ENCODE results near the gene ATM.
A peak's percentile ranks its signal among the peaks of the same experiment; 100 is the strongest.

Gene ATM

GRCh38 chr11:108222574-108223347 lies at the start of gene ATM, which contains the start of gene NPAT:
ATM (plus strand) TSS chr11:108223067; CDS start chr11:108227625, 4,558 bp downstream.
NPAT (minus strand) TSS chr11:108222638; CDS start chr11:108222536, 102 bp downstream.
- peak; percentile 99 for DNase-seq

GRCh38 chr11:108177570-108177969 lies 45.3 kb upstream of the ATM start:
- no peak for DNase-seq

- no peak for DNase-seq
Measured at GRCh38 chr11:108193725-108194124, 29.1 kb upstream of the ATM start.

- DNase-seq, result no peak
Measured at GRCh38 chr11:108196901-108197300, 26.0 kb upstream of the ATM start.

GRCh38 chr11:108197351-108197750 lies 25.5 kb upstream of the ATM start:
- no peak for DNase-seq

- DNase-seq, result no peak
Measured at GRCh38 chr11:108198833-108199232, 24.0 kb upstream of the ATM start.

GRCh38 chr11:108199446-108200321 lies 23.2 kb upstream of the ATM start:
- DNase-seq, result peak; percentile 26

- no peak for DNase-seq
Measured at GRCh38 chr11:108203075-108203474, 19.8 kb upstream of the ATM start.

GRCh38 chr11:108204376-108204775 lies 18.5 kb upstream of the ATM start:
- DNase-seq, result no peak

GRCh38 chr11:108204929-108205499 lies 17.9 kb upstream of the ATM start:
- DNase-seq, result no peak

- DNase-seq, result no peak
Measured at GRCh38 chr11:108206171-108206570, 16.7 kb upstream of the ATM start.

GRCh38 chr11:108206969-108207682 lies 15.7 kb upstream of the ATM start:
- DNase-seq, result no peak

- DNase-seq, result no peak
Measured at GRCh38 chr11:108207683-108208060, 15.2 kb upstream of the ATM start.

- DNase-seq, result no peak
Measured at GRCh38 chr11:108210441-108210840, 12.4 kb upstream of the ATM start.

- no peak for DNase-seq
Measured at GRCh38 chr11:108213784-108214183, 9.1 kb upstream of the ATM start.

GRCh38 chr11:108216988-108217387 lies 5.9 kb upstream of the ATM start:
- no peak for DNase-seq

- no peak for DNase-seq
Measured at GRCh38 chr11:108218455-108218854, 4.4 kb upstream of the ATM start.

GRCh38 chr11:108218912-108219783 lies 3.7 kb upstream of the ATM start:
- DNase-seq, result no peak

- no peak for DNase-seq
Measured at GRCh38 chr11:108220721-108221336, 2.0 kb upstream of the ATM start.

- DNase-seq, result no peak
Measured at GRCh38 chr11:108221371-108221770, 1.5 kb upstream of the ATM start.

GRCh38 chr11:108221911-108222573 lies 825 bp upstream of the ATM start:
- no peak for DNase-seq

Measured in fibroblast of skin of right quadriceps (primary cell).